NCI-H345 treated with DMSO at 0.1 percent for 48 hours (cell line): ENCODE measurements around the gene FMO5.
"Not testable (repeated sequence)": the region's sequence is repeated elsewhere in the genome, so short reads cannot be mapped to it uniquely, and the experiment has no call there.

Experiments used
- DNase-seq: peaks from one replicate; lab custom pipeline; 2025; ENCODE audit not compliant: unreplicated experiment; lab: John Stamatoyannopoulos, UW

The FMO5 gene

DNA sequence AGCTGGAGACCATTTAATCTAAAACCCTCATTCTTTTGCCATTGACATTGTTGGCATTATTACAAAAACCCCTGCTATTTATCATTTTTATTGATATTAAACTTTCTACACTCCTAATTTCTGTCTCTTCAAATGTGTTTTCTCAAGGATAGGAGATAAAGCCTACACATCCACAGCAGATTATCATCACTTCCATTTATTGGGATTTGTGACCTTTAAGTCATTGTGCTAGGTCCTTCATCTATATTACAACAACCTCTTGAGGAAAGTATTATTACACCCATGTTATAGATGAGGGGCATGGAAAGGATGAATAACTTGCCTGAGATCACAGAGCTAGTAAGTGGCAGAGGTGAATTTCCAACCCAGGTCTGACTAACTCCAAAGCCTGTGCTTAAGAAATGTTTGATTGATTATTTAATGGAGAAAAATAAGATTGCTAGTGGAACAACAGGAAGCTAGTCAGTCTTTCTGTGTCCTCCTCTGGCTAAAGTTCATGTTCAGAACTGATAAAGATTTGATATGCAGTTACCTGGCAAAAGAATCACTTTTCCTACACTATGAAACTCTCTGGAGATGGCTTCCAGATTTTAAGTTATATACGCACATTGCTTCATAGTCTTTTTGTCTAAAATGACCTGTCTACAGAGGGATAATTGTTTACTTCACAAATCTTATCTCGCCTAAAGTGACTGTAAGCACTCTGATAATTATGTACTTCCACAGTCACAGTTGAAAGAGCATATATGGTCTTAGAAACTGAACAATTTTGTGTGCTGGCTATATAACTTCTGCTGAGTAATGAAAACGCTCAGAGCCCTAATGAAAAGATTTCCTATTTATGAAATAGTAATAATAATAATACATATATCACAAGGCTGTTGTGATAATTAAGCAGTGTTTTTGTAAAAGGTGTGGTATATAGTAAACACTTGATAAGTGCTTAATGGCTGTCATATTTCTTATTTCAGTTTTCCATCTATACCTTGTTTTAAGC, 15.0 kb downstream of the FMO5 start:
- no peak for DNase-seq

DNA sequence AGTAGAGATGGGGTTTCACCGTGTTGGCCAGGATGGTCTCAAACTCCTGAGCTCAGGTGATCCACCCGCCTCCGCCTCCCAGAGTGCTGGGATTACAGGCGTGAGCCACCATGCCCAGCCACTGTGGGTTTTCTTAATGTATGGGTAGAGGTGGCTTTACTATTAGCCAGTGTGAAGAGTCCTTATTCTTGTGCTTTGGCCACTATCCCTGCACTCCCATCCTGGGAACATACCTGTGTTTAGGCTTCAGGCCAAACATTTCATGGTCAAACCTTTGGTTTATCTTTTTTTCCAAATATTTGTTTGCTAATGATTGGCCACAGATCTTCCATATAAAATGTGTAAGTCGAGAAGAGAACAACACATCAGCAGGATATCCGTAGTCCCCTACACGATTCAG, 16.5 kb downstream of the FMO5 start:
- DNase-seq = no peak

DNA sequence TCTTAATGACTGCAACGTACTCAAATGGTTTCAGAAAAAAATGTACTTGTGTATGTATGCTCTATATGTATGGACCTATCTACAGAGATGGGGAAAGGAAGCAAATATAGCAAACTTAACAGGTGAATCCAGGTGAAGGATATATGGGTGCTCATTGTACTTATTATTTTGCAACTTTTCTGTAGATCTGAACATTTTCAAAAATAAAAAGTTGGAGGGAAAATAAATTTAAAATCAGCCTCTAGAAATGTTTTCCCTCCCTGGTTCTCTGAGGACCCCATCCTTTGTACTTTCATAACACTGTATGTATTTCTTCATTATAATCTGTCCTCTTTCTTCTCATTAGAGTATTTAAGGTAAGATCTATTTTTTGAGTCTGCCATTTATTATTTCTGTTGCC, 17.9 kb downstream of the FMO5 start:
- DNase-seq = no peak

DNA sequence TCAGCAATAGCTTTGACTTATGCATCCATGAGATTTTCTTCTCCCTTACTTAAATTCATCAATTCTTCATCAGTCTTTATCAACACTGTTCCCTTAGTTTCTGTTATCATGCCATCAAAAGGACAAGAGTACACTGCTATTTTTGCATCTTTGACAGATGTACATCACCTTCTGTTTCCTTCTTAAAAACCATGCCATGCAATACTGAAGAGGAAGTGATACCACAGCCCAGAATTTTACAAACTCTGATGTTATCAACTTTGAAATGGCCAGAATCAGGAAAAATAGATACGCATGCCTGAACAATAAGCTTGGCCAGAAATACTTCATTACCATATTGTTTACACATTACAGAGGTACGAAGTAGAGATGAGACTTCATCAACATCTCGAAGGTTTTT, 21.1 kb downstream of the FMO5 start:
- no peak for DNase-seq

DNA sequence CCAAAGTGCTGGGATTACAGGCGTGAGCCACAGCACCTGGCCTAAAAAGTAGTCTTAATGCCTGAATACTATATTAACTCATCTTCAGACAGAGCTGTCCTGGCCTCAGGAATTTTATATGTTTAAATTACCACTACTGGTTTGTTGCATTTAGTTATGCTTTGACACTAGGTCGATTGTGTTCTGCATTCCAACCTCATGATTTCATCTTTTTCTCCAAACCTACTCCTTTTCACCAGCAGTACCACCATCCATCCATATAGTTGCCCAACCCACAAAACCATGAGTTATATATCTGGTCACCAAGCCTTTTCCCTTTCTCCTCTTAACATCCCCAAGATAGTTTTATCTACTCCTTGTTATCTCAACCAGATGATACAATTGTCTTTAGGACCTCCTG, 22.6 kb downstream of the FMO5 start:
- no peak for DNase-seq

DNA sequence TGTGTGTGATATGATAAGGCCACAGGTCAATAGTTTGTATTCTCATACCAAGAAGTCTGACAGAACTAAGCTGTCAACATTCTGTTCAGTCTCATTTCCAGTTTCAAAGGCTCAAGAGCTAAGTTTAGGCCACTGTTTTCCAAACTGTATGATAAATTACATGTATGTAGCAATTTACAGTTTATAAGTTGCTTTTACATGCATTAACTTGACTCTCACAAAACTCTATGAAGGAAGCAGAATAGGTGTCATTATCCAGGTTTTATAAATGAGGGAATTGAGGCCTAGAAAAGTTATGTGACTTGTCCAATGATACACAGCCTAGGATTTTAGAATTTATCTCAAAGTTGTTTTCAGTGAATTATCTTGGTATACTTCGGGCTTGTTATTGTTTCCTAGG, 23.4 kb downstream of the FMO5 start:
- no peak for DNase-seq

DNA sequence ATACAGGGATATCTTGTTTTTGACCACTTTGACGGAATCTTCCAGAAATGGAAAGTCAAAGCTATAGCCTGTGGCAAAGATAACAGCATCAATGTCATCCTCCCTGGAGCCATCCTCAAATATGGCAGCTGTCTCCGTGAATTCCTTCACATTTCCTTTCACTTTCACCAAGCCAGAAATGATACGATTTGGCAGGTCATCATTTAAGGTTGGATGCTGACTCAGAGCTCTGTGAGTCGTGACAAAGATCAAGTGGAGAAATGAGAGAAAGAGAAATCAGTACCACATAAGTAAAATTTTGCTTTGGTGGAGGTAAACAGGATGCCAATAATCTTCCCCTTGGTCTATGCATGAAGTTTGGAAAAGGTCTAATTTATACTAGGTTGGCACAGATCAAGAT, 23.9 kb downstream of the FMO5 start:
- no peak for DNase-seq

DNA sequence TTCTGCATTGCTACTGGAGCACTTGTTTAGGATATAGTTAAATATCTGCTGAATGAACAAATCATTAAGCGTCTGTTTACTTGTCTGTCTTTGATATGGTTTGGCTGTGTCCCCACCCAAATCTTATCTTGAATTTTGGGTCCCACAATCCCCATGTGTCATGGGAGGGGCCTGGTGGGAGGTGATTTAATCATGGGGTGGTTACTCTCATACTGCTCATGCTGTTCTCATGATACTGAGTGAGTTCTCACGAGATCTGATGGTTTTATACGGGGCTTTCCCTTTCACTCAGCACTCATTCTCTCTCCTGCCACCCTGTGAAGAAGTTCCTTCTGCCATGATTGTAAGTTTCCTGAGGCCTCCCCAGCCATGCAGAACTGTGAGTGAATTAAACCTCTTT, 27.8 kb downstream of the FMO5 start:
- not testable (repeated sequence) for DNase-seq

DNA sequence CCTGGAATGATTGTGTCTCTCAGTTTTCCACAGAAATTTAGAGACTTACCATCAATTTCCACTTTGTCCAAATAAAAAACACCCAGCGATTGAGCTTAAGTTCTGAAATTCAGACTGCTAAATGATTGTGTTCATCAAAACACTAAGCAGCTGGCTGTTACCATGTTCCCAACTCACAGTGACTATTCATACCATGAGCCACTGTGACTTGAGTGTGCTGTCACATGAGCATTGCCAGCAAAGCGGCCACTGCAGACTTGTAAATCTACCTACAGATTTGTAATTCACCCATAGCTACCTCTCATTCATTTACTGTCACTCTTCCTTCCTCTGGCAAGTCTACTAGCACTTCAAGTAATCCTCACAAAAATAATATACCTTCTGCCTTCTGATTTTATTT, 35.6 kb downstream of the FMO5 start:
- no peak for DNase-seq

DNA sequence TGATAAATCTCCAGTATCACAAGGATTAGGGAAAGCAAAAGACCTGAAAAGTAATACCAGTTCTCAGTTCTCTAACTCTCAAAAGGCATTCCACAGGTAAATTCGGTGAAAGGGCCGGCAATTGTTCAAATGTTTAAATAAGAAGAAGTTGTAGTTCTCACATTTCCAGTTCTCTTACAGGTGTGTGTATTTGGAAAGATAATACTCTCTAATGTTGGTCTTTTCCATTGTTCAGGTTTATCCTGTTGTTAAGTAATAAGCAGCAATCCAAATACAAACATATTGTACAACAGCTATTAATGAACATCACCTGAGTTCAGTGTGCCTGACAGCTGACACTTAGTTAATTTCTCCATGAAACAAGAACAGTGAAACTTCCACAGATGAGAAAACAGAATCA, 39.7 kb downstream of the FMO5 start:
- DNase-seq = no peak

DNA sequence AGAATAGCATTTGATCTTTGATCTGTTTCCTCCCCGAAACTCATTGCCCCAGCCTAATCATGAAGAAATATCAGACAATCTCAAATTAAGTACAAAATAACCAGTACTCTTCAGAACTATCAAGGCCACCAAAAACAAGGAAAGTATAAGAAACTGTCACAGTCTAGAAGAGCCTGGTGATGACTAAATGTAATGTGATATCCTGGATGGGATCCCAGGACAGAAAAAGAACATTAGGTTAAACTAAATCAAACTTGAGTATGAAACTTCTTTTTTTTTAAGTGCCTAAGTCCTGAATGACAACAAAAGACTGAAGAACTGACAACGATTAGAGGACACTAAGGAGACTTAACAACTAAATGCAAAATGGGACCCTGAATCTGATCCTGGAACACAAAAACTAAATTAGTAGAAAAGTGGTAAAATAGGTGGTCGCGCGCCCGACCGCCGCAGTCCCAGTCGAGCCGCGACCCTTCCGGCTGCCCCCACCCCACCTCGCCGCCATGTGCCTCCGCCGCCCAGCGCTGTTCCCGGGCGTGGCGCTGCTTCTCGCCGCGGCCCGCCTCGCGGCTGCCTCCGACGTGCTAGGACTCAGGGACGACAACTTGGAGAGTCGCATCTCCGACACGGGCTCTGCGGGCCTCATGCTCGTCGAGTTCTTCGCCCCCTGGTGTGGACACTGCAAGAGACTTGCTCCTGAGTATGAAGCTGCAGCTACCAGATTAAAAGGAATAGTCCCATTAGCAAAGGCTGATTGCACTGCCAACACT, 47.3 kb downstream of the FMO5 start:
- no peak for DNase-seq

DNA sequence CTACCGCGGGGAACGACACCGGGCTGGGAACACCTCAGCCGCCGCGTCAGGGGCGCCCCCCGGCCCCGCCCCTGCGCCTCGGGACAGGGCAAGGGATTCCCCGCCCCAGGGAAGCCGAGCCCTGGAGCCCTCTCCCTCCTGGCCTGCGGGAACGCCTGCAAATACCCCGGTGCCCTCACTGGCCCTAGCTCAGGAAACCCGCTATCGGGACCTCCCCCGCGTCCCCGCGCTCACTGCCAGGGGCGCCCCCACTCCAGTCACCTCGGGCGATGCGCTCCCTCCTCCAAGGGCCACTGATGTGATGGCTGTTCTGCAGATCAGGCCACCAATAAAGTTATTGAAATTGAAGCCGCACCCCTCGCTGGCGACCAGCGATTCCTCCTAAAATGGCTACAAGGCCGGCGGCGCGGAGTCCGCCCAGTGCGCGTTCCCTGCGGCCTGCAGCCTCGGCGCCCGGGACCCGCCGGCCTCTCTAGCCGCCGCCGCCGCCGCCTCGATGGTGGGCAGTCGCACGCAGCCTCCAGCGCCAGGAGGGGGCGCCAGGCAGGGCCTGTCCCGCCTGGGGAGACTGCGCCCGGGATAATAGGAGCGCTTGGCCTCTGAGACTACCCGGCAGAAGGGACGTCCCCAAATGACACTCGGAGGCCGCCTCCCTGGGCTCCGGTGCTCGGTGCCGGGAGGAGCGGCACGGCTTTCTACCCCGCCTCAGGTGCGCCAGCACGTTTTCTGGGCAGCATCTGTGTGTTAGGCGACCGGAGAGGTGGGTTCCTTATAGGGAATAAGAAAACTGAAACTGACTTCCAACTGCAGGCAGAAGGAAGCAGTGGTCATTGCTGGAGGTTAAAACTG, 52.7 kb downstream of the FMO5 start, which contains the start of gene PRKAB2:
Gene PRKAB2, minus strand, starts transcription at position 303 of the 849 bp plus-strand sequence. CDS start 326 bp downstream, outside the sequence.
- peak; percentile 100 for DNase-seq

DNA sequence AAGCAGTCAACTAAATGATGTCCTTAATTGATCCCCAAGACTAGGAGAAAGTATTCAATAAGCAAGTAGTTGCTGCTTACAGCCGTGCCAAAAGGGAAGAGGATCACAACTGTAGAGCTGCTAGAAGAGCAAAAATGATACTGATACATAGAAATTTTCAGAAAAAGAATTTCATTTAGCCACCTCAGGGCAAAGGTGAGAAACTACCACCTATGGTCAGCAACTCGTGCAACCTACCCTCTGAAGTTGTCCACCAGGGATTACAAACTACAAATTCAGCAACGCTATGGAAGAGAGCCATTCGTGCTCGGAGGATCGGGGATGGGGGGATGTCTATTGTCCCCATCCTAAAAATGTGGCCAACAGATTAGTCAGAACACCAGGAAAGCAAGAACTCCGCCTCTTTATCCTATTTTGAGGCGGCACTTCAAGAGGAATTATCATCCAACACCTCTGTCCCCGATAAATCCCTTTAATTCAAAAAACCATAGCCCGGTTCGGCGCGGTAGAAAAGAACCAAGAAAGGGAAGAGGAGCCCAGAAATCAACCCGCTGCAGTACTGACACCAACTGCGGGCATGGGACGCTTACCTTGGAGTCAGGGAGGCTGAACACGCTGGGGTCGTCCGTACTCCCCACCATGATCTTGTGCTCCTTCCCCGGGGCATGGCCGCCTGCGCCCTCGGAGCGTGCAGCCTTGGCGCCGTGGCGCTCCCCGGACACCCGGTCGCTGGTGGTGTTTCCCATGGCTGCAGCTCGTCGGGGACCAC, 53.6 kb downstream of the FMO5 start:
- no peak for DNase-seq

DNA sequence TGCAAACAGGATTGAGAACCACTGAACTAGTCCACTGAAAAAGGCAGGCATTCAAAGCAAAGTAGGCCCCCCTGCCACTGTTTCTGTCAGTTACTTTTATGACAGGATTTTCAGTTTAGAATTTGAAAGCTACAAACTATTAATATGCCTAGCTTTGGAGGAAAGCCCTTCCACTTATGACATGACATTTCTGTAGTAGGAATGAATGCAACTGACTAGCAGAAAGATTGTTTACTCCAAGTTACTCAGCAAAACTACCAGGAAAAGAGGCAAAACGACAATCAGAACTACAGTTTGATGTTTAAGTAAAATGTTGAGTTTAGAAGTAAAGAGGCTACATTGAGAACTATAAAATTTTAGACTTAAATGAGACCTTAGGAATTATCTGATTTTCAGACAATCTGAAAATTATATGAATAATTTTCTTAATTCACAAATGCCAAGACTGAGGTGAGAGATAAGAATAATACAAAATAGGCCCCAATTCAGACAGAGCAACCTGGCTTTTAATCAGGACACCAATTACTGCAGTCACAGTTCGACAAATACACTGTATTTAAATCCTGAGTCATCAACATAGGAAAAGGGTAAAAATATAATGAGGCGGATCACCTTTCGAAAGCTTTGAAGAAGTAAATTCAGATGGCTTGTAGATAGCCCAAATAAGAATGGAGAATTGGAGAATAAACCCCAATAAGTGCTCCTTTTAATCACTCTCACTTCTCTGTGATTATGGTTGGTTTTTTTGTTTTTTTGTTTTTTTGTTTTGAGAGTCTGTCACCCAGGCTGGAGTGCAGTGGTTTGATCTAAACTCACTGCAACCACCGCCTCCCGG, 55.1 kb downstream of the FMO5 start:
- DNase-seq = no peak

DNA sequence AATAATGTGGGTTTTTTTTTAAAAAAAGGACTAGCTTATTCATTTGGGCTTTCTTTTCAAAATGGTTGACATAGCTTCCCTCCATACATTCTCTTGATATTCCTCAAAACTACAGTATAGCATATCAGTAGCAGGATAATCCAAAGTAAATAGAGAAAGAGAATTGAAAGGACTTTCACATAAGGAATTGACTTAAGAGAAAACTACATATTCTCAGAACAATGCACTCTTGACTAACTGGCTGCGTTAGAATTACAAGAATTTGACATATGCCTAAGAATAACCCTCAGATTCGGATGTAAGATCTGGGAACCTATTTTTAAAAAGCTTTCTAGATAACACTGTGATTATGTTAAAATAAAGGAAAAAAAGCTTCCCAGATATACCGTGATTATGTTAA, 56.0 kb downstream of the FMO5 start:
- no peak for DNase-seq

DNA sequence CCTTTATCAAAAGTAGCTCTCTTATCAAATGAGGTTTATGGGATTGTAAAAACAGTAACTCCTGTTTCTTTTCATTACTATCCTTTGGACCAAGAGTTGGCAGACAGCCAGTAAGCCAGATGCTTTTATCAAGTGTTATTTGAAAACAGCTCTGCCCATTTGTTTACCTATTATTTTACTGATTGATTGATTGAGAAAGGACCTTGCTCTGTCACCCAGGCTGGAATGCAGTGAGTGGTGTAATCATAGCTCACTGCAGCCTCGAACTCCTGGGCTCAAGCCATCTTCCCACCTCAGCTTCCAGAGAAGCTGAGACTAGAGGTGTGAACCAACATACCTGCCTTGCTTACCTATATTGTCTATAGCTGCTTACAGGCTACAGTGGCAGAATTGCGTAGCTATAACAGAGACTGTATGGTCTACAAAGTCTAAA, 56.5 kb downstream of the FMO5 start:
- DNase-seq = peak; percentile 49

DNA sequence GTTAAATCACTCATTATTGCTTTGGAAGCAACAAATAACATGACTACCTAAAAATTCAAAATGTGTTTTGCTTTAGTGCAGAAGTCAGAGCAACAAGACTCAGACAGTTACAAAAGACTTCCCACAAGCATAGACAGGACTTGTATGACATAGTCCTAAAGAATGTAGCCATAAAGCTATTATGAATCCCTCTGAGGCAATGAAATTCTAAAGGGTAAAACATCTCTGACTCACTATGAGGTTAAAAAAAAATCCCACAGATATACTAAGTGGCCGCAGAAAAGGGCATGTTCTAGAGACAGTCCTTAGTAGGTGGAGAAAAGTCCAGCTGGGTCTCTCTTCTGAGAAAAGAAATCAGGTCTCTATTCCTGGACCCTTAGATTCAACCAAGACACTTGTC, 57.8 kb downstream of the FMO5 start:
- DNase-seq = no peak

DNA sequence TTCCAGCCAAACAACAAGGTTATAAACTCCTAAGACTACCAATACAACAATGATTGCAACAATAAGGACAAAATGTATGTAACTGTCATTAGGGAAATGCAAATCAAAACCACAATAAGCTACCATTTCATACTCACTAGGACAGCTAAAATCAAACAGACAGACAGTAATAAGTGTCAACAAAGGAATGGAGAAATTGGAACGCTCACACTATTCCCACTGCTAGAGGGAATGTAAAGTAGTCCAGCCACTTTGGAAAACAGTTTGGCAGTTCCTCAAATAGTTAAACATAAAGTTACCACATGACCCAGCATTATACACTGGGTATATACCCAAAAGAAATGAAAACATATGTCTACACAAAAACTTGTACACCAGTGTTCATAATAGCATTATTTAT, 62.1 kb downstream of the FMO5 start:
- no peak for DNase-seq

DNA sequence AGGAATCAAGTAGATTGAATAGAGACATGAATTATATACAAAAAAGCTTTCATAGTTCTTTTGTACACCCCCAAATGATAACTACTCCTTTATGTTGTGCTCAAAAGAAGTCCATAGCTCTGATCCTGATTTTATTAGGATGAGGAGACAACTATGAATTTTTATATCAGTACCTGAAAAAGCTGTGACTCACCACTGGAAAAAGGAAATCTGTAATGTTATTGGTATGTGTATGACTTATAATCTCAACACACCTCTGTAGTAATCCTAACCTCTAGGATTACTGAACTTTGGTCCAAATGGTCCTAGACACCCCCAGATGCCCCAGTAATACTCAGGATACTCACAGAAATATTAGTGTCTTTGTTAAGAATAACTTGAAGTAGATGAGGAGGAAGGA, 63.0 kb downstream of the FMO5 start:
- DNase-seq = no peak
